ENCODE data around the gene ADGB. TPM values are rescaled to one million over a fixed set of nuclear protein-coding genes. Genes with fewer than 3 reads are reported as not detected.

Gene ADGB
- total and polyA plus RNA-seq, 4 donors = 0.23 TPM; not detected in 3

DNA sequence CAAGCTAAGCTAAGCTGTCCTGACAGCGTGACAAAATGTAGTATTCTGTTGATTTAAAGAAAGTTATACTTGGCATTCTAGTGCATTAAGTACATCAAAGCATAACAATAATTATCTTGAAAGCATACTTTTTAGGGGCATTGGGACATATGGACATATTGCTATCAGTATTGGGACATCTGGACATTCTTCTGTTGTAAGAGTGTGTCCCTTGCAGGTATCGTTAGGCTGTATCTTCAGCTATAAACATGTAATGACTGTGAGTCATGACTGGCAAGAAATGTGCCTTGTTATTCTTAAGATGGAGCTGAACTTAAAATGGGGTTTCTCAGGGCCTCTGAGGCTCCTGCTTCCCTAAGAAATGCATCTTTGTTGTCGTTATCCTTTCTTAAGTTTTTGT, 74.3 kb downstream of the ADGB start:
- 77% methylated on average over 3 of the region's 3 CpGs for WGBS

DNA sequence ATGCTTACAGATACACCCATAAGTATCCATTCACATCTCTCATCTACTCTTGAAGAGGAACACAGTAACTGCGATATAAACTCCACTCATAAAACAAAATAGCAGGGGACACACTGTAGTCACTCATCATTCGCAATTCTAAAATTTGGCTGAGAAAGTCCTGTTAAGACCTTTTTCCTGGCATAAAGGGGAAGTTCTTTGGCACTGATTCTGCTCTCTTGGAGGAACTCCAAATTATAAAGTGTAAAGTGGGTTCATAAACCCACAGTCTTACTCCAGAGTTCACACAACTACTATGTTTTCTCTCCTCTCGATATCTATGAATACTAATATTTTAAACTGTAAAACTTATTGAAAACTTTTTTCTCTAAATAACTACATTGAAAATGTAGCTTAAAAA, 80.6 kb downstream of the ADGB start:
- WGBS = 73% methylated on average over 3 of the region's 3 CpGs
- no peaks in the 10 kb centered on the region for H3K27me3 ChIP-seq (ENCODE audit: control insufficient read depth in 4 of 4, insufficient read depth in 4 of 4, low read length in 3 of 4)
- no peak overlapping the region for H3K9ac ChIP-seq (ENCODE audit: low read depth in 1 of 2, low read length in 2 of 2)
- H3K27ac ChIP-seq (ENCODE audit: low read depth in 1 of 2, low read length in 2 of 2) = no peak overlapping the region
- DNase-seq (ENCODE audit: low spot score) = no peak
- H3K9me3 ChIP-seq (ENCODE audit: control insufficient read depth in 4 of 4, low read length in 3 of 4) = no peaks in the 10 kb centered on the region
- no peaks in the 10 kb centered on the region for H3K36me3 ChIP-seq (ENCODE audit: control insufficient read depth in 4 of 4, insufficient read depth in 3 of 4, low read depth in 1 of 4, low read length in 3 of 4)
- H3K4me1 ChIP-seq (ENCODE audit: control insufficient read depth in 4 of 4, insufficient read depth in 4 of 4, low read length in 3 of 4) = no peaks in the 10 kb centered on the region
- H3K4me3 ChIP-seq (ENCODE audit: low read depth in 1 of 3, low read length in 3 of 3) = no peak overlapping the region
- TF ChIP-seq NR2F2 (IDR thresholded peaks at IDR 0.05) = no peak
- TF ChIP-seq FOXA2 (IDR thresholded peaks at IDR 0.05) = no peak
- TF ChIP-seq HNF4A (conservative IDR thresholded peaks at IDR 0.05) = no peak
- TF ChIP-seq, protein P1, sequence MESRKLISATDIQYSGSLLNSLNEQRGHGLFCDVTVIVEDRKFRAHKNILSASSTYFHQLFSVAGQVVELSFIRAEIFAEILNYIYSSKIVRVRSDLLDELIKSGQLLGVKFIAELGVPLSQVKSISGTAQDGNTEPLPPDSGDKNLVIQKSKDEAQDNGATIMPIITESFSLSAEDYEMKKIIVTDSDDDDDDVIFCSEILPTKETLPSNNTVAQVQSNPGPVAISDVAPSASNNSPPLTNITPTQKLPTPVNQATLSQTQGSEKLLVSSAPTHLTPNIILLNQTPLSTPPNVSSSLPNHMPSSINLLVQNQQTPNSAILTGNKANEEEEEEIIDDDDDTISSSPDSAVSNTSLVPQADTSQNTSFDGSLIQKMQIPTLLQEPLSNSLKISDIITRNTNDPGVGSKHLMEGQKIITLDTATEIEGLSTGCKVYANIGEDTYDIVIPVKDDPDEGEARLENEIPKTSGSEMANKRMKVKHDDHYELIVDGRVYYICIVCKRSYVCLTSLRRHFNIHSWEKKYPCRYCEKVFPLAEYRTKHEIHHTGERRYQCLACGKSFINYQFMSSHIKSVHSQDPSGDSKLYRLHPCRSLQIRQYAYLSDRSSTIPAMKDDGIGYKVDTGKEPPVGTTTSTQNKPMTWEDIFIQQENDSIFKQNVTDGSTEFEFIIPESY (IDR thresholded peaks at IDR 0.05) = no peak
- TF ChIP-seq, protein P2, sequence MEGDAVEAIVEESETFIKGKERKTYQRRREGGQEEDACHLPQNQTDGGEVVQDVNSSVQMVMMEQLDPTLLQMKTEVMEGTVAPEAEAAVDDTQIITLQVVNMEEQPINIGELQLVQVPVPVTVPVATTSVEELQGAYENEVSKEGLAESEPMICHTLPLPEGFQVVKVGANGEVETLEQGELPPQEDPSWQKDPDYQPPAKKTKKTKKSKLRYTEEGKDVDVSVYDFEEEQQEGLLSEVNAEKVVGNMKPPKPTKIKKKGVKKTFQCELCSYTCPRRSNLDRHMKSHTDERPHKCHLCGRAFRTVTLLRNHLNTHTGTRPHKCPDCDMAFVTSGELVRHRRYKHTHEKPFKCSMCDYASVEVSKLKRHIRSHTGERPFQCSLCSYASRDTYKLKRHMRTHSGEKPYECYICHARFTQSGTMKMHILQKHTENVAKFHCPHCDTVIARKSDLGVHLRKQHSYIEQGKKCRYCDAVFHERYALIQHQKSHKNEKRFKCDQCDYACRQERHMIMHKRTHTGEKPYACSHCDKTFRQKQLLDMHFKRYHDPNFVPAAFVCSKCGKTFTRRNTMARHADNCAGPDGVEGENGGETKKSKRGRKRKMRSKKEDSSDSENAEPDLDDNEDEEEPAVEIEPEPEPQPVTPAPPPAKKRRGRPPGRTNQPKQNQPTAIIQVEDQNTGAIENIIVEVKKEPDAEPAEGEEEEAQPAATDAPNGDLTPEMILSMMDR (IDR thresholded peaks at IDR 0.05; ENCODE audit: low read depth, low read length, missing input control) = no peak
- no peak for TF ChIP-seq RAD21 (IDR thresholded peaks at IDR 0.05)
- TF ChIP-seq RXRA (IDR thresholded peaks at IDR 0.05) = no peak
- no peak for TF ChIP-seq SP1 (IDR thresholded peaks at IDR 0.05)
- TF ChIP-seq TAF1 (conservative IDR thresholded peaks at IDR 0.05) = no peak
- TF ChIP-seq YY1 (IDR thresholded peaks at IDR 0.05) = no peak
- TF ChIP-seq EGR1 (IDR thresholded peaks at IDR 0.05; ENCODE audit: low read depth in 2 of 2) = no peak
- TF ChIP-seq FOXA1 (IDR thresholded peaks at IDR 0.05) = no peak
- TF ChIP-seq, protein P3, sequence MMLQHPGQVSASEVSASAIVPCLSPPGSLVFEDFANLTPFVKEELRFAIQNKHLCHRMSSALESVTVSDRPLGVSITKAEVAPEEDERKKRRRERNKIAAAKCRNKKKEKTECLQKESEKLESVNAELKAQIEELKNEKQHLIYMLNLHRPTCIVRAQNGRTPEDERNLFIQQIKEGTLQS (IDR thresholded peaks at IDR 0.05) = no peak
- no peak for TF ChIP-seq HNF4G (IDR thresholded peaks at IDR 0.05)
- no peak for TF ChIP-seq GABPA (IDR thresholded peaks at IDR 0.05 in 1 of 2, conservative IDR thresholded peaks at IDR 0.05 in 1 of 2)
- TF ChIP-seq, protein P4, sequence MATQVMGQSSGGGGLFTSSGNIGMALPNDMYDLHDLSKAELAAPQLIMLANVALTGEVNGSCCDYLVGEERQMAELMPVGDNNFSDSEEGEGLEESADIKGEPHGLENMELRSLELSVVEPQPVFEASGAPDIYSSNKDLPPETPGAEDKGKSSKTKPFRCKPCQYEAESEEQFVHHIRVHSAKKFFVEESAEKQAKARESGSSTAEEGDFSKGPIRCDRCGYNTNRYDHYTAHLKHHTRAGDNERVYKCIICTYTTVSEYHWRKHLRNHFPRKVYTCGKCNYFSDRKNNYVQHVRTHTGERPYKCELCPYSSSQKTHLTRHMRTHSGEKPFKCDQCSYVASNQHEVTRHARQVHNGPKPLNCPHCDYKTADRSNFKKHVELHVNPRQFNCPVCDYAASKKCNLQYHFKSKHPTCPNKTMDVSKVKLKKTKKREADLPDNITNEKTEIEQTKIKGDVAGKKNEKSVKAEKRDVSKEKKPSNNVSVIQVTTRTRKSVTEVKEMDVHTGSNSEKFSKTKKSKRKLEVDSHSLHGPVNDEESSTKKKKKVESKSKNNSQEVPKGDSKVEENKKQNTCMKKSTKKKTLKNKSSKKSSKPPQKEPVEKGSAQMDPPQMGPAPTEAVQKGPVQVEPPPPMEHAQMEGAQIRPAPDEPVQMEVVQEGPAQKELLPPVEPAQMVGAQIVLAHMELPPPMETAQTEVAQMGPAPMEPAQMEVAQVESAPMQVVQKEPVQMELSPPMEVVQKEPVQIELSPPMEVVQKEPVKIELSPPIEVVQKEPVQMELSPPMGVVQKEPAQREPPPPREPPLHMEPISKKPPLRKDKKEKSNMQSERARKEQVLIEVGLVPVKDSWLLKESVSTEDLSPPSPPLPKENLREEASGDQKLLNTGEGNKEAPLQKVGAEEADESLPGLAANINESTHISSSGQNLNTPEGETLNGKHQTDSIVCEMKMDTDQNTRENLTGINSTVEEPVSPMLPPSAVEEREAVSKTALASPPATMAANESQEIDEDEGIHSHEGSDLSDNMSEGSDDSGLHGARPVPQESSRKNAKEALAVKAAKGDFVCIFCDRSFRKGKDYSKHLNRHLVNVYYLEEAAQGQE (IDR thresholded peaks at IDR 0.05) = no peak
- TF ChIP-seq JUND (IDR thresholded peaks at IDR 0.05) = no peak

More for the DNA sequence above, 74.3 kb downstream of the ADGB start:
- TF ChIP-seq, protein P2 (IDR thresholded peaks at IDR 0.05; ENCODE audit: low read depth, low read length, missing input control) = no peak
- TF ChIP-seq, protein P1 (IDR thresholded peaks at IDR 0.05) = no peak
- TF ChIP-seq HNF4G (IDR thresholded peaks at IDR 0.05) (no peak), EGR1 (IDR thresholded peaks at IDR 0.05; ENCODE audit: low read depth in 2 of 2) (no peak), JUND (IDR thresholded peaks at IDR 0.05) (no peak), TAF1 (conservative IDR thresholded peaks at IDR 0.05) (no peak), NR2F2 (IDR thresholded peaks at IDR 0.05) (no peak), FOXA2 (IDR thresholded peaks at IDR 0.05) (no peak)
- no peaks in the 10 kb centered on the region for H3K36me3 ChIP-seq (ENCODE audit: control insufficient read depth in 4 of 4, insufficient read depth in 3 of 4, low read depth in 1 of 4, low read length in 3 of 4)
- H3K27me3 ChIP-seq (ENCODE audit: control insufficient read depth in 4 of 4, insufficient read depth in 4 of 4, low read length in 3 of 4) = peaks cover 0 to 3% (median 1%) of the 10 kb centered on the region in 4 donors
- H3K9me3 ChIP-seq (ENCODE audit: control insufficient read depth in 4 of 4, low read length in 3 of 4) = no peaks in the 10 kb centered on the region
- no peak for DNase-seq (ENCODE audit: low spot score)
- no peak overlapping the region for H3K27ac ChIP-seq (ENCODE audit: low read depth in 1 of 2, low read length in 2 of 2)
- H3K4me3 ChIP-seq (ENCODE audit: low read depth in 1 of 3, low read length in 3 of 3) = no peak overlapping the region
- no peaks in the 10 kb centered on the region for H3K4me1 ChIP-seq (ENCODE audit: control insufficient read depth in 4 of 4, insufficient read depth in 4 of 4, low read length in 3 of 4)
- no peak overlapping the region for H3K9ac ChIP-seq (ENCODE audit: low read depth in 1 of 2, low read length in 2 of 2)
